Immature natural killer cell (primary cell): ENCODE measurements around the gene EEF1G. TPM values are rescaled to one million over a fixed set of nuclear protein-coding genes. Genes with fewer than 3 reads are reported as not detected.
"Not testable (repeated sequence)": the region's sequence is repeated elsewhere in the genome, so short reads cannot be mapped to it uniquely, and the experiment has no call there.

Experiments used
- DNase-seq, 3 donors: peaks; one replicate each; pipeline ENCODE4 v3.0.0; 2022; ENCODE audit warnings: mixed read lengths in 1 of 3
- H3K27ac Mint-ChIP-seq, 6 donors: one replicate each; pipeline ENCODE4 v1.8.0; 2020; ENCODE audit warnings: mixed read lengths in 6 of 6, mild to moderate bottlenecking in 5 of 6, inconsistent platforms in 4 of 6, moderate library complexity in 3 of 6
- H3K27me3 Mint-ChIP-seq, 3 donors: one replicate each; pipeline ENCODE4 v1.8.0; 2020 to 2021; ENCODE audit warnings: low read depth in 3 of 3, mild to moderate bottlenecking in 3 of 3, mixed read lengths in 3 of 3, moderate library complexity in 3 of 3, inconsistent platforms in 1 of 3
- H3K36me3 Mint-ChIP-seq, 3 donors: one replicate each; pipeline ENCODE4 v1.8.0; 2020; ENCODE audit warnings: mixed read lengths in 3 of 3, inconsistent platforms in 2 of 3, mild to moderate bottlenecking in 2 of 3
- H3K4me1 Mint-ChIP-seq, 2 donors: one replicate each; pipeline ENCODE4 v1.8.0; 2020; ENCODE audit warnings: inconsistent platforms in 2 of 2, mild to moderate bottlenecking in 2 of 2, mixed read lengths in 2 of 2, moderate library complexity in 1 of 2
- H3K4me3 Mint-ChIP-seq, 5 donors: one replicate each; pipeline ENCODE4 v1.8.0; 2020; ENCODE audit warnings: mild to moderate bottlenecking in 5 of 5, mixed read lengths in 5 of 5, inconsistent platforms in 3 of 5, moderate library complexity in 3 of 5
- H3K9me3 Mint-ChIP-seq, 6 donors: one replicate each; pipeline ENCODE4 v1.8.0; 2020; ENCODE audit warnings: mild to moderate bottlenecking in 6 of 6, mixed read lengths in 6 of 6, inconsistent platforms in 4 of 6, moderate library complexity in 3 of 6
- polyA plus RNA-seq, 3 donors: library from polyadenylated mRNA; unstranded; fragments of 300-500 nt; fragmentation: Illumina TruSeq; gene quantifications; one replicate each; pipeline ENCODE4 v1.2.3, GENCODE V29; 2021

The EEF1G gene
- polyA plus RNA-seq, 3 donors from 2014 or later = 628 to 849 (median 821) TPM

DNA sequence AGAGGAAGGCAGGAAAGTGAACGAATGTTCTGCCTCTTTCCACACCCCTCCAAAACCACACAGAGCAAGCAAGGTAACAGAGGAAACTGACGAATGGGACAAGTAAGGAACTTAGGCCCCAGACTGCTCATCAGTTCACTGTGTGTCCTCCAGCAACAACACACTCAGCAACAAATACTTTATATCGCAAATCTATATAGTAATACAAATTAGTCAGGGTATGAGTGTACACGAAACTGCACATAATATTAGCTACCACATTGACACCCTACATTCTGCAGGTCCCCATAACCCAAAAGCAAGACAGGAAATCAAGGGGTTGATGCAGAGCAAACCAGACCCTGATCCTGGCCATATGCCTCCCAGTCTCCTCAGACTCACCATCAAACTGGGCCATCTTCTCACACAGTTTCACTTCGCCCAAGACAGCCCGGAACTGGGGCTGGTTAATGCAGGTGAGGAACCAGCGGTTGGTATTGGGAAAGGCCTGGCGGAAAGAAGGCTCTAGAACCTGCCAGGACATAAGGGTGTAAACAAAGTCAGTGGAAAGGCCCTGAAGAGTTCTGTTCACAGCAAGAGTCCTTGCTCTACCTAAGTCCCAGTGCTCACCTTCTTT, 6.6 kb downstream of the EEF1G start:
- H3K27ac Mint-ChIP-seq = peak overlapping the region in 4 of 6 donors; percentile 44 to 71 (median 52)
- no peaks in the 10 kb centered on the region for H3K9me3 Mint-ChIP-seq
- peaks cover 30 to 41% (median 35%) of the 10 kb centered on the region in 3 donors for H3K36me3 Mint-ChIP-seq
- peaks cover 0 to 3% (median 3%) of the 10 kb centered on the region in 3 donors for H3K27me3 Mint-ChIP-seq
- no peak for DNase-seq
- peaks cover 14 to 43% of the 10 kb centered on the region in 2 donors for H3K4me1 Mint-ChIP-seq
- no peak overlapping the region for H3K4me3 Mint-ChIP-seq

DNA sequence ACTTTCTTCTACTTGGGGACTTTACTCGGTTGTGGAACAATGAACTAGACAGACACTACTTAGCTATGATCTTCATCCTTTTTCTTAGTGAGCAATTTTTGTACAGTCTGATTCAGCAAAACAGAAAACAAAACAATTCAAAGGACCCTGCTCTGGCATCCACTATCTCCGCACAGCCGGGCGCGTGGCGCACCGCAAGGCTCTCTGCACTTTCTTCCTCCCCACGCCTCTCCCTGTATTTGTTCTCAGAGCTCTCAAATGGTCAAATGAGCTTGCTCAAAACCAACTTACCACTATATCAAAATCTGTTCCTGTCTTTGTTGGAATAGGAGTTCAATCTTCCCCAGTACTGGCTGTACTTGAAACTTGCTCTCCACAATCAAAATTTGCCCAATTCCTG, 7.4 kb downstream of the EEF1G start:
- no peak for DNase-seq
- Mint-ChIP-seq H3K36me3 (peaks cover 25 to 39% (median 29%) of the 10 kb centered on the region in 3 donors), H3K4me1 (peaks cover 10 to 42% of the 10 kb centered on the region in 2 donors), H3K27ac (peak overlapping the region in 2 of 6 donors; percentile 52 to 67), H3K27me3 (peaks cover 0 to 3% (median 0%) of the 10 kb centered on the region in 3 donors), H3K9me3 (no peaks in the 10 kb centered on the region), H3K4me3 (no peak overlapping the region)

DNA sequence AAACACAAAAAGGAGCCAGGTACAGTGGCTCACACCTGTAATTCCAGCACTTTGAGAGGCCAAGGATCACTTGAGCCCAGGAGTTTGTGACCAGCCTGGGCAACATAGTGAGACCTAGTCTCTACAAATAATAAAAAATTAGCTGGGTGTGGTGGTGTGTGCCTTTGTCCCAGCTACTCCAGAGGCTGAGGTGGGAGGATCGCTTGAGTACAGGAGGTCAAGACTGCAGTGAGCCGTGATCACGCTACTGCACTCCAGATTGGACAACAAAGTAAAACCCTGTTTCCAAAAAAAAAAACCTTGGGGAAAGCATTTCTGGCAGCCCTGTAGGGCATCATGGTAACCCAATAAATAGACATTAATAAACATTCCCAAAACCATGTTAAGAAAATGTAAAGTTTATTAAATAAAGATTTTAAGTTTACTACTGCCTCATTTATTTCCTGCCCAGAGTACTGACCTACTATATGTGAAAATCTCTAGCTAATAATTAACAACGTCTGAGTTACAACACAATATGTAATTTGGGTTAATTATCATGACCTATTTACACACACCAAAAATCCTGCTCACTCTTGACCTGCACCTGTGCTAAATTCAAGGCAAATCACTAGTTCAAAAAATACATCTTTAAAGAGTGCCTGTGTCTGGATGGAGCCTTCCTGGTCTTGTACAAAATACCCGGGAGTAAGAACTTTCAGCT, 8.4 kb downstream of the EEF1G start:
- peaks cover 11 to 40% of the 10 kb centered on the region in 2 donors for H3K4me1 Mint-ChIP-seq
- H3K9me3 Mint-ChIP-seq = no peaks in the 10 kb centered on the region
- DNase-seq = no peak
- H3K36me3 Mint-ChIP-seq = peaks cover 20 to 37% (median 22%) of the 10 kb centered on the region in 3 donors
- H3K4me3 Mint-ChIP-seq = no peak overlapping the region
- peaks cover 0 to 3% (median 0%) of the 10 kb centered on the region in 3 donors for H3K27me3 Mint-ChIP-seq
- peak overlapping the region in 3 of 6 donors; percentile 18 to 57 (median 22) for H3K27ac Mint-ChIP-seq

DNA sequence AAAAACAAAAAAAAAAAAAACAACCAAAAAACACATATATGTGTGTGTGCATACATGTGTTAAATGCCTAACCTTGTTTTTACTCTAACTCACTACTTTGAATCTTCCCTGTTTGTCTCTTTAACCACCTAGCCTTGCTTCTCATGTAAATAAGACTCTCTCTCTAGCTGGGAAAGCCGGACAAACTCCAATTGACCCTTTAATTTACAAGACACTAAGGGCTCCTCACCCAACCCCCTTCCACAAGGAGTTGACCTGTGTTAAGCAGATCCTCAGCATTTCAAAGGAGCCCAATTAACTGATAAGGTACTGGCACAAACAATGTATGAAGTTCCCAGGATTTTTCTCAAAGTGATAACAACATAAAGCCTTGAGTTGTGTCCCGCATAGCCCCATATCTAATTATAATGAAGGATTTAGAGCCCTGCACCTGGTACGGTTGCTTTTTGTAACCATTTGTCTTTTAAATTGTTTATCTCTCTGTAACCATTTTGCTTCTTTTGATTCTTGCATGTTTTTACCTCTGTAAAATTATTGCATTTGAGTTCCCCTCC, 11.9 kb downstream of the EEF1G start:
- peaks cover 43 to 63% of the 10 kb centered on the region in 2 donors for H3K4me1 Mint-ChIP-seq
- DNase-seq, H3K9me3 Mint-ChIP-seq, H3K4me3 Mint-ChIP-seq: not testable (repeated sequence)
- peak overlapping the region in 4 of 6 donors; percentile 15 to 74 (median 26) for H3K27ac Mint-ChIP-seq
- H3K27me3 Mint-ChIP-seq = peaks cover 9 to 14% (median 13%) of the 10 kb centered on the region in 3 donors
- peaks cover 23 to 33% (median 23%) of the 10 kb centered on the region in 3 donors for H3K36me3 Mint-ChIP-seq

GRCh38 chr11:62560566-62561103, 13.1 kb downstream of the EEF1G start:
- no peak overlapping the region for H3K4me3 Mint-ChIP-seq

GRCh38 chr11:62559626-62560025, 14.1 kb downstream of the EEF1G start:
- H3K27ac Mint-ChIP-seq = peak overlapping the region; percentile 84 to 98 (median 96)
- peak overlapping the region; percentile 15 to 60 (median 45) for H3K4me3 Mint-ChIP-seq
- peaks cover 65 to 74% of the 10 kb centered on the region in 2 donors for H3K4me1 Mint-ChIP-seq
- H3K9me3 Mint-ChIP-seq, DNase-seq: not testable (repeated sequence)
- H3K36me3 Mint-ChIP-seq = peaks cover 9 to 22% (median 12%) of the 10 kb centered on the region in 3 donors
- H3K27me3 Mint-ChIP-seq = peaks cover 11 to 23% (median 16%) of the 10 kb centered on the region in 3 donors

More at GRCh38 chr11:62560566-62561103, 13.1 kb downstream of the EEF1G start:
- peaks cover 13 to 26% (median 16%) of the 10 kb centered on the region in 3 donors for H3K36me3 Mint-ChIP-seq
- H3K27ac Mint-ChIP-seq = peak overlapping the region in 4 of 6 donors; percentile 47 to 87 (median 68)
- peaks cover 11 to 20% (median 16%) of the 10 kb centered on the region in 3 donors for H3K27me3 Mint-ChIP-seq
- H3K9me3 Mint-ChIP-seq = no peaks in the 10 kb centered on the region
- peak; percentile 68 to 75 (median 71) for DNase-seq
- peaks cover 55 to 67% of the 10 kb centered on the region in 2 donors for H3K4me1 Mint-ChIP-seq

DNA sequence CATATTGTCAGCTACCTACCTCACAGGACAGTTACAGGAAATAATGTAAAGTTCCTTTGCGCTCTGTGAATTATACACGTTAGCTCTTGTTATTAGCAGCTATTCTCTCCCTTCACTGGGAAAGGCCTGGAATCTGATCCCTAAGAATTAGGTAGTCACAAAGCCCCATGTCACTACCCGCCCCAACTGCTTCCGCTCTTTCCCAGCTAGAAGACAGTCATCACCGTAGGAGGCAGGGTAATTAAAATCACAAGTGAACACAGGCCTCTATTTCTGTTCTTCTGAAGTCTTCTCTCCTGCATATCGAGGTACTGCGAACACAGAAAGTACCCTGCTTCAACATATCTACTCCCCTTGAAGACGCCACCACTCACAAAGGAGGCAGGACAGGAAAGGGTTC, 14.5 kb downstream of the EEF1G start:
- H3K36me3 Mint-ChIP-seq = peaks cover 9 to 22% (median 12%) of the 10 kb centered on the region in 3 donors
- H3K27ac Mint-ChIP-seq = peak overlapping the region; percentile 84 to 98 (median 96)
- H3K27me3 Mint-ChIP-seq = peaks cover 11 to 23% (median 16%) of the 10 kb centered on the region in 3 donors
- no peaks in the 10 kb centered on the region for H3K9me3 Mint-ChIP-seq
- H3K4me1 Mint-ChIP-seq = peaks cover 69 to 78% of the 10 kb centered on the region in 2 donors
- DNase-seq = no peak
- peak overlapping the region; percentile 15 to 60 (median 52) for H3K4me3 Mint-ChIP-seq

GRCh38 chr11:62558669-62559068, 15.0 kb downstream of the EEF1G start:
- no peaks in the 10 kb centered on the region for H3K9me3 Mint-ChIP-seq
- H3K27me3 Mint-ChIP-seq = peaks cover 11 to 23% (median 16%) of the 10 kb centered on the region in 3 donors
- H3K4me3 Mint-ChIP-seq = peak overlapping the region; percentile 81 to 87 (median 87)
- no peak for DNase-seq
- H3K4me1 Mint-ChIP-seq = peaks cover 74 to 83% of the 10 kb centered on the region in 2 donors
- peak overlapping the region; percentile 92 to 98 (median 96) for H3K27ac Mint-ChIP-seq
- peaks cover 9 to 22% (median 12%) of the 10 kb centered on the region in 3 donors for H3K36me3 Mint-ChIP-seq

DNA sequence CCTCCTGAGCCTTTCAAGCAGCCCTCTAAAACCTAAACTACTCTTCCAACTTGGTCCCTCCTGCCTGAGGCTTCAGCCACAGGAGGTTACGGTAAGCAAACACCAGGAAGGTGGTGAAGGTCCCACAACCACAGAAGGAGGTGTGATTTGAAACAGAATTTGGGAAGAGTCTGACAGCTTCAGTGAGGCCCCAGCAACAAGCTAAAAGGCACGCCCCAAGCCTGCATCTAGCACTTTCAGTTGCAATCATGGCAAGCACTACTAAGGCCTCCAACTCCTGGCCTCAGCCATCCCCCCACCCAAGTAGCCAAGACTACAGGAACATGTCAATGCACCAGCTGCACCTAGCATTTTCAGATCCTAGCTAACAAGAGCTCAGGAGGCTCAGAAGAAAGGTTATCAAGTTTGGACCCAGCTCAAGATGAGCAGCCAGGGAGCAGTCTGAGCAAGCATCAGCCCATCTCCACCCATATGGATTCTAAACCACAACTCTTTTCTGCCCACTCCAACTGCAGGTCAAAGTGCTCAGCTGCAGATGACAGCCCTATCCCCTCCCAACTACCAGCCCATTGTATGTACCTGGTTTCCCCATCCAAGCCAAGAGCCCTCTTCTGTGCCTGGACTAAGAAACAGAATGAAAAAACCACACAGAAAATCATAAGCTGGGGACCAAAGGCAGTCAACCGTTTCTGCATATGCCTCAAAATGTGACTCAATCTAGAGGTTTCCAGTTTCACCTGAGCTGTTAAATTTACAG, 16.6 kb downstream of the EEF1G start:
- peak overlapping the region; percentile 81 to 87 (median 87) for H3K4me3 Mint-ChIP-seq

GRCh38 chr11:62556108-62556874, 17.4 kb downstream of the EEF1G start:
- peak; percentile 86 to 89 (median 88) for DNase-seq
- Mint-ChIP-seq H3K9me3 (peaks cover 0 to 2% (median 0%) of the 10 kb centered on the region in 6 donors), H3K27me3 (peaks cover 19 to 30% (median 21%) of the 10 kb centered on the region in 3 donors)

More for the DNA sequence above, 16.6 kb downstream of the EEF1G start:
- H3K36me3 Mint-ChIP-seq = peaks cover 9 to 20% (median 11%) of the 10 kb centered on the region in 3 donors
- peaks cover 89 to 97% of the 10 kb centered on the region in 2 donors for H3K4me1 Mint-ChIP-seq
- peak overlapping the region; percentile 92 to 98 (median 96) for H3K27ac Mint-ChIP-seq
- DNase-seq = peak; percentile 80 to 84 (median 82)
- H3K27me3 Mint-ChIP-seq = peaks cover 16 to 27% (median 16%) of the 10 kb centered on the region in 3 donors
- no peaks in the 10 kb centered on the region for H3K9me3 Mint-ChIP-seq

GRCh38 chr11:62555464-62556107, 18.1 kb downstream of the EEF1G start:
- peaks cover 19 to 30% (median 21%) of the 10 kb centered on the region in 3 donors for H3K27me3 Mint-ChIP-seq
- peak overlapping the region; percentile 92 to 98 (median 96) for H3K27ac Mint-ChIP-seq
- H3K36me3 Mint-ChIP-seq = peaks cover 9 to 14% (median 10%) of the 10 kb centered on the region in 3 donors
- peak overlapping the region; percentile 81 to 87 (median 87) for H3K4me3 Mint-ChIP-seq
- peaks cover 98 to 100% of the 10 kb centered on the region in 2 donors for H3K4me1 Mint-ChIP-seq
- peak; percentile 77 to 81 (median 78) for DNase-seq
- peaks cover 0 to 2% (median 0%) of the 10 kb centered on the region in 6 donors for H3K9me3 Mint-ChIP-seq

More at GRCh38 chr11:62556108-62556874, 17.4 kb downstream of the EEF1G start:
- peaks cover 9 to 16% (median 10%) of the 10 kb centered on the region in 3 donors for H3K36me3 Mint-ChIP-seq
- H3K4me3 Mint-ChIP-seq = peak overlapping the region; percentile 81 to 87 (median 87)
- H3K4me1 Mint-ChIP-seq = peaks cover 96 to 98% of the 10 kb centered on the region in 2 donors
- peak overlapping the region; percentile 92 to 98 (median 96) for H3K27ac Mint-ChIP-seq
